Suppressor macrophage treated with lipopolysaccharide for 4 hours (primary cell): ENCODE results near the gene CISH.

Source experiments
- DNase-seq: peaks from one replicate; pipeline ENCODE4 v3.0.0-alpha.2; 2020

The CISH gene

DNA sequence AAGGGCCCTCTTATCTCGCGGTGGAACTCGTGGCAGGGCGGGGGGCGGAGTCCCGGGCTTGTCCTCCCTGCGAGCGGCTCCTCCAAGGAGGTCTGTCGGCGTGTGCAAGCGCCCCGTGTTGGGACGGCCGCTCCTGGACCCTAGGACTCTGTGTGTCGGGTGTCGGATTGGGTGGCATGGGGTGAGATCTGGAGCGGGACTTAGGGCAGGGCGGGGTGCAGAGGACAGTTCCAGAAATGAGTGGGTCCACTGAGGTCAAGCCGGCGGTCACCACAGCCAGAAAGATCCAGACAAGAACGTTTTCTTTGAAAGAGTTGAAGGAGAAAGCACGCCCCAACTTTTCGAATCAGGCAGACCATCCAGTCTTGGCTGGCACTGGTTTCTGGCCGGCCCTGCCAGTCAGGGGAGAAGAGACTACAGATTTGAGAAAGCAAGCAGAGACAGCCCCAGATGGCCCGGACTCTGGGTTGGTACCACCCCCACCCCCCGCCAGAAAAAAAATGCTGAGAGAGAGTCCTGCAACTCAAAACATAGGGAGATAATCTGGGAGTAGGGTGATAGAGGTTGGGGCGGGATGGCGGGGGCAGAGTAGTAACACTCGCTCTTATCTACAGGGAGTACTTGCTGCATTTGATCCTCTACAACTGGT lies 784 bp upstream of the CISH start:
- DNase-seq = no peak

DNA sequence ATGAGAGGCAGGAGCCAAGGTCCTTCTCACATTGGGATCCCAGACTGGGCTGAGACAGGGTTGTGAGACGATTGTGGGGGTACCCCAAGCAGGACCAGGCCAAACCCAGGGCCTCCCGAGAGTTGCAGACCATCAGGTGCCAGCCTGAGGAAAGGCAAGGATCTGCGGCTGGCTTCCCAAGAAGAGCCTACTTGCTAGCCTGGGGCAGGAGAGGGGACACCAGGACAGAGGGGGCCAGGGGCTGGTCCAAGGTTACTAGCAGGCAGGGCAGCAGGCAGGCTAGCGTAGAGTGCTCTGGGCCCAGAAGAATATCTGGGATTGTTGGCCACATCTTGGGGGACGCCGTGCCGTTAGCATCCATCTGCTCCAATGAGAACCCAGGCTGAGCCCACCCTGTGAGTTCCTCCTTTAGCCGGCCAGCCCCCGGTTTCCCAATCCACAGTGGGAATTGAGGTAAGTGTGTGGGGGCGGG lies 546 bp downstream of the CISH start:
- no peak for DNase-seq

DNA sequence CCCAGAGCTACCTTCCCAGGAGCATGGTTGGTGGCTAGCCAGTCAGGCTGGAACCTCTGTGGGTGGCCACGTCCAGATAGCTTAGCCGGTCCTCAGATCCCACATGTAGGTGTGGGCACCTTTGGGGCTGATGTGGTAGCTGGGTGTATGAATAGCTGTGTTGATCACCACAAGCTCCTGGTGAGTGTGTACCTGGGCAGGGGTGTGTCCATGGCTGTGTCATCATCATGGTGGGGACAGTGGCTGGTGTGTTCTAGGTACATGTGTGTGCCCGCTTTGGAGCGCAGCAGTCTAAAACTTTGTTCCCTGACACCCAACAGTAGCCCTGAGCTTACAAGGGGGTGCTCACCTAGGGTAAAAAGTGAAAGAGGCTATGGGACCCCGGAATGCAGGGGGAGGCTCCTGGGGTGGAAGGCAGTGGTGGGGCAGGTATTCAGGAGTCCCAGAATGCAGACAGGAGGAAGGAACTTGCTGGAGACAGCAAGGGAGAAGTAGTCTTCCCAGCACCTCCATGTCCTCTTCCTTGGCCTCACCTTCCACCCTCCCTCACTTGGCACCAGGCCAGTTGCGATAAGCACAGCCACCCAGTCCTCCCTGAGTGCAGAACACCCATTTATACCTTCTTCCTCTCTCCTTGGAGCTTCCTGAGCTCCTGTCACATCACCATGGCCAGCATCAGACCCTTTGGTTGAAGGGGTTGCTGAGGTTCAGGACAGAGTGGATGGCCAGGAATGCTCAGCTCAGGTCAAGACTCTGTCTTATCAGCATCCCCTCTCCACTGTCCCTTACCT lies 1.2 kb downstream of the CISH start:
- no peak for DNase-seq

DNA sequence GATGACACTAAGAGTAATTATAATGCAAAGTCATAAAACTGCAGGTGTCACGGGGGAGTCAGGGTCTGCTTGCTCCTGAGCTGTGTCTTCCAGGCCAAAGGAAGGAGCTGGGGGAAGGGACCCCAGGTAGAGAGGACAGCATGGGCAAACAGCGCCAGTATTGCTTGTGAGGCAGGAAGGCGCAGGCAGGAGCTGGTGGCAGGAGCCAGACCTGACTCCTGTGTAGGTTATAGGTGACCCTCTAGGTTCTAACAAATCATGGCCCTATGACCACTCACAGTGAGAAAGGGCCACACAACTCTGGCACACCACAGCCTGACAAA lies 1.9 kb downstream of the CISH start:
- no peak for DNase-seq

DNA sequence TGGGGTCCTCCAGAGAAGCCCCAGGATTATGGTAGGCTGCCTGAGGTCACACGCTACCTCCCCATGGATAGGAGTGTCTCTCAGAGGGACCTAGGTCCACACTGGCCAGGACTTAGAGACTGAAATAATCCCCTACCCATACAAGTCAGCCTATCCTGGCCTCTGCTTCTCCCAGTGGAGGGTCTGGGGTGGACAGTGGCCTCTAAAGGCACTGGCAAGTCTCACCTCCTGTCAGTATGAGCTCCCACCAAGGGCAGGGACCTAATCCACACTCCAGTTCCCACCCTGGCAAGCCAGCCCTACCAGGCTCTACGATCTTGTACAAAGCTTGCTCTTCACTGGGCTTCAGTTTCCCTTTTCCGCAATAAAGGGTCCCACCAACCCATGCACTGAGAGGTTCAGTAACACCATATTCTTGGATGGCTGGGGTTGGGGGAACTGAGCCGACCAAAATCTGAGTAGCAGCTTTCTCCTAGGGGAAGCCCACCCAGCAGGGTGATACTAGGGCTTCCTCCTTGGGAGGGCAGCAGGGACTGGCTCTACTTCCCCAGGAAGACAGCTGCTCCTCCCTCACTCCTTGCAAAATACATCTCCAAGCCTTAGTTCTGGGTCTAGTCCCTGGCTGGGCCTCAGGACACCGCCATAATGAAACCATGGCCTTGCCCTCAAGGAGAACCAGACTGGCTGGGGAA lies 2.4 kb downstream of the CISH start:
- no peak for DNase-seq

DNA sequence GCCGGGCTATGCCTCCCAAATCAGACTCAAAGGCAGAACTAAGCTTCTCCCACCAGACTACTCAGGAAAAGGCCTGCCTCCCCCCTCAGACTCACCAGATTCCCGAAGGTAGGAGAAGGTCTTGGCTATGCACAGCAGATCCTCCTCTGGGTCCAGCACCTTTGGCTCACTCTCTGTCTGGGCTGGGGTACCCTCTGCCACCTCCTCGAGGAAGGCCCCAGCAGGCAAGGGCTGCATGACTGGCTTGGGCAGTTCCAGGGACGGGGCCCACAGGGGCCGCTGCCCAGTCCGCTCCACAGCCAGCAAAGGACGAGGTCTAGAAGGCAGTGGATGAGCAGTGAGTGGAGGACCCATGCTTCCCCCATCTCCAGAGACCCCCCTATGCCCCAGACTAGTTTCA lies 3.3 kb downstream of the CISH start:
- no peak for DNase-seq

DNA sequence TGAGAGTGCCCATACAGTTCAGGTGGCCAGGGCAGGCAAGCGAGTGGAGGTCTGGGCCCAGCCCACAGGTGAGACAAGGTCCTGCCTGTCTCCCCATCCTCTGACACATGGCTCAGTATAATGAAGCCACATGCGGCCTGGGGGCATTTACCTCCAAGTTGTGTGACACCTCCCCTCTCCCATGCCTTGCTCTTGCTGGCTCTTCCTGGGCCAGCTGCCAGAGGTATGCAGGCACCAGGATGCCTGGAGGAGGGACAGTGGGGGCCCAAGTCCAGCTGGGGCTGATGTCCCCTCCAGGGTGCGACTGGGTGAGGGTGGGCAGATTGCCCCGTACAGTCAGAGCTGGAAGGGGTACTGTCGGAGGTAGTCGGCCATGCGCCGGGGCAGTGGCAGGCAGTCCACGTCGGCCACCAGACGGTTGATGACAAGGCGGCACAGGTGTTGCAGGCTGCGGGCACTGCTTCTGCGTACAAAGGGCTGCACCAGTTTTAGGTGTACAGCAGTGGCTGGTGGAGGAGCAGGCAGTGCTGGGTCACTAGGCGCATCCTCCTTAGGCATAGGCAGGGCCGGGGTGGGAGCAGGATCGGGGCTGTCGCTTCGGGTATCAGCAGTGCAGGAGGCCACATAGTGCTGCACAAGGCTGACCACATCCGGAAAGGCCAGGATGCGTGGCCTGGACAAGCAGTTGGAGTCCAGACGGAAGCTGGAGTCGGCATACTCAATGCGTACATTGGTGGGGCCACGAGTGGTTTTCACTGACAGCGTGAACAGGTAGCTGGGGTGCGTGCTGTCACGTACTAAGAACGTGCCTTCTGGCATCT lies 4.1 kb downstream of the CISH start:
- DNase-seq = no peak

DNA sequence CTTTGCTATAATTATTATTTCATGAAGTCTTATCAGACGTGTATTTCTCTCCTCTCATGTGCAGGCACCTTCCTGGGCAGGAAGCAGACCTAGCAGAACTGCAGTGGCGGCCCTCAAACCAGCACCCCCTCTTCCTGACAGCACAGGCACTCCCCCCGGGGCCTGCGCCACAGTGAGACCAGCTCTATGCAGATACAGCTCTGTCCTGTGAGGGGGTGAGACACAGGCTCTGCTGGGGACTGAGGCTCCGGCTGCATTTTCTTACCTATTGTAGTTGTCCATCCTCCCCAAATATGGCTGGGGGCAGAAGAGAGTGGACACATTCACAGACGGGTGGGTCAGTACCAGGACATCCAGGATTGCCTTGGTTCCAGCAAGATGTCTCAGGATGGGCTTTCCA lies 5.0 kb downstream of the CISH start:
- DNase-seq = no peak

DNA sequence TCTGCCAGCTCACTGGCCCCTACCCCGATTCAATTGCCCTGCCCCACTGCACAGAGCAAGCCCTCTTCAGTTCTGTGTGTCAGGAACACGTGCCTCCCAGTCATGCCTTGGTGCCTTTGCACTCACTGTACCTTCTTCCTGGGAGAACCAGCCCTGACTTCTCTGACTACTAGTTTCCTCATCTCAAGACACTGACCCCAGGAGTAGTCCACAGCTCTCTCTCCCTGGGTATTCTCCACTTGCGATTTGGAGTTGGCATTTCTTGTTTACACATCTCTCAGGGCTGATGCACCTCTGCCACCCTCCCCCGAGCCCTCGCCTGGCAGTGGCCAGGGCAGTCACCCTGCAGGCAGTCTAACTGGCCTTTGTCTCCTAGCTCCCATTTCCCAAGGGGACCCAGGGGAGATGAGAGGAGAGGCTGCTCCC lies 5.7 kb downstream of the CISH start:
- DNase-seq = peak; percentile 64

DNA sequence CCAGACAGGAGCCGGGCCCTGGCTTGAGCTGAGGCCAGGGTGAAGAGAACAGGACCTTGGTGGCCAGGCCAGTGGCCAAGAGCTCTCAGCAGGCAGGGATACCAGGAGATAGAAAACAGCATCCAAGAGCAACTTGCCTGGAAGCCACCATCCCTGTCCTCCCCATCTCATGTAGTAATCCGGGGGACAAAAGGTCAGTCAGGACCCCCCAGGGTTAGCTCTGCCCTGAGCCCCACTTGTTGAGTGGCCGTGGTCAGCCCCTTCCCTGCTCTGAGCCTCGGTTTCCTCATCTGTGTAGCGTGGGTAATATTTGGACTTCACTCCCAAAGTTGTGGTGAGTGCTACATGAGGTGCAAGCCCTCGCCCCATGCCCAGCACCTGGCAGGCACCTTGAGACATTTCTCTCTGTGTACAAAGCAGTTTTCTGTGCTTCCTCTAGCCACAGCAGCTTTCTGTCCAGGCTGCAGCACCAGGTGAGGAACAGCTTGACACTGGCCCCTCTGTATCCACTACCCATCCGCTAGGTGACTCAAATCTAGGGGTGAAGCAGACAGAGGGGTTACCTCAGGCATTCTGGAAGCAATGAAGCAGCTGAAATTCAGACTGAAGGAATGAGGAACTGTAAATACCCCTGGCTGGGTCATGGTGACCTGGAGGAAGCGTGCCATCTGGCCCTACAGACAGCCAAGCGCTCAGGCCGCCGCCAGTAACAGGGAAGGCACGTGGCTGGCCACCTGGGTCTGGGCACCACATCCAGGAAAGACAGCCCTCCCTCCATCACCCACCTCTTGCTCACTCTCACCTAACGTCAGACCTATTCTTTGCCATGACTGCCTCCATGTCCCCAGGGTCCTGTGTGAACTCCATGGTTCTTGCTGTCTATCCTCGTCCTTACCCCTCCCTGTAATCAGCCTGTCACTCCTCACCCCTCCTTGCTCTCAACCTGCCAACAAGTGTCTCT lies 6.7 kb downstream of the CISH start:
- peak; percentile 56 for DNase-seq

DNA sequence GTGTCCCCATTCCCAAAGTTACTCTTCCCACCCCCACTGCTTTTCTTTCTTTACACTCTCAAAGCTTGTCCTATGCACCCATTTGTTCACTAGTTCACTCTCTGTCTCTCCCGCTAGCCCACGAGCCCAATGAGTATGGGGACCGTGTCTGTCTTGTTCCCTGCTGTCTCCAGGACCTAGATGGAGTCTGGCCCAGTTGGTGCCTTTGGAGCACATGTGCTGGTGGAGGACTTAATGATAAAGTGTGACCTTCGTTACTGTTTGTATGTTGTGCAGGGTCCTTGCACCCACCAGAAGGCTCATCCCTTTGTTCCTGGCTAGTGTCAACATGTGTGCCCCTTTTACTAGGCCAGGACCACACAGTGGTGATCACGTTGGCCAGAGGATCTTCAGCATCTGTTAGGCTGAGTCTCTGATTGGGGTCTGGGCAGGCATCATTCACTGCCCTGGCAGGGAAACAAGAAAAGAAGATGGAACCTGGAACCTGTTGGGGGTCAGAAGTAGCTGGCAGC lies 7.4 kb downstream of the CISH start:
- no peak for DNase-seq

DNA sequence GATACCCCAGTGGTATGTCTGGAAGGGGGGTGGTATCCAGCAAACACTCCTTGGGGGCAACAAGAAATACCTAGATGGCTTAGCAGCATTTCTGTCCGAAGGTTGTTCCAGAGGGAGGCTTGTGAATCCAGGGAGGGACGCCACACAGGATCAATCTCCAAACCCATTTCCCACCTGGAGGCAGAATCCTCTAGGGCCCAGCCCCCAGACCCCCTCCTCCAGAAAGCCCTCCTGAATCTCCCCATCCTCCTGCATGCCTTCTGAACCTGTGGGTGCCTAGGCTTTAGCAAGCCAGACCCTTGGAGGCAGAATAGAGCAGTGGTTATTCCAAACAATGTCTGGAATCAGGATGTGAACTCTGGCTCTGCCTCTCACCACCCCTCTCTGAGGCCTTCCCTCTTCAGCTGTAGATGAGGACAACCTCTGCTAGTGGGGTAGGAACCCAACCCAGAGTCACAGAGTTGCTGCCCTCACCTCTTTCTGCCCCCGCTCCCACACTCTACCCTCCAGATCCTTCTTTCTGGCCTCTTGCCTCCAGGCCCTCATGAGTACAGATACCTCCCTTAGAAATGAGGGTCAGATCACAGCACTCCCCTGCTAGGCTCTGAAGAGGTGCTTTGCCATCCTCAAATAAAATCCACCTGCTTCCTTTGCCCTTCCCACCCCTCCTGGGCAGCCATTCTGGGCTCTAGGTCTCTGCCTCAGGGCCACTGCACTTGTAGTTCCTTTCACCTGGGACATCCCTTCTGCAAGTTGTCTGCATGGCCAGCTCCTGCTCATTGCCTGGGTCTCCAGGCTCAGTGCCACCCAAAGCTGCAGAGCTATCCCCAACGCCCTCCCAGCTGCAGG lies 8.1 kb downstream of the CISH start:
- no peak for DNase-seq

DNA sequence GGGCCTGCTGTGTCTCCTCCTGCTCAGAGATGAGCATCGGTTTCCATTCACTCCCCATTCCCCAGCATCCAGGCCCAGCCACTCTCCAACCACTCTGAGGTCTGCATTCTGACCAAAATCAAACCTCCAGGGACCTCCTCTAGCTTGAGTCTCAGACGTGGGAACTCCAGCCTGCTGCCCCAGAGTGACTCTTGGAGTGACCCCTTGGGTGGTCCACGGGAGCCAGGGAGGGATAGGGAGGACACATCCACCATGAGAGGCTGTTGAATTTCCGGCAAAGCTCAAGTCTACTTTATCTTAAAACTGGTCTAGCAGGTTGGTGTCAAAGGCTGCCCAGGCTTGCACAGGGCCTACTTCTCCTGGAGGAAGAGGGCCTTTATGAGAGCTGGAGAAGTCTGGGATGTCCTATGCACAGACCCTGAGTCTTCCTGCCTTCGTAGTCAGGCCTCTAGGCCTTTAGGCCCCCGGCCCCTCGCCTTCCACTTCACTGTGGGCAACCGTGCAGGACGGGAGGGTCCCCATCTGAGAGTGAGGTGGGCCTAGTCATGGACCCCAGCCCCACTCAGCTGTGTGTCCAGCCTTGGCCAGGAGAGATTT lies 8.9 kb downstream of the CISH start:
- no peak for DNase-seq

DNA sequence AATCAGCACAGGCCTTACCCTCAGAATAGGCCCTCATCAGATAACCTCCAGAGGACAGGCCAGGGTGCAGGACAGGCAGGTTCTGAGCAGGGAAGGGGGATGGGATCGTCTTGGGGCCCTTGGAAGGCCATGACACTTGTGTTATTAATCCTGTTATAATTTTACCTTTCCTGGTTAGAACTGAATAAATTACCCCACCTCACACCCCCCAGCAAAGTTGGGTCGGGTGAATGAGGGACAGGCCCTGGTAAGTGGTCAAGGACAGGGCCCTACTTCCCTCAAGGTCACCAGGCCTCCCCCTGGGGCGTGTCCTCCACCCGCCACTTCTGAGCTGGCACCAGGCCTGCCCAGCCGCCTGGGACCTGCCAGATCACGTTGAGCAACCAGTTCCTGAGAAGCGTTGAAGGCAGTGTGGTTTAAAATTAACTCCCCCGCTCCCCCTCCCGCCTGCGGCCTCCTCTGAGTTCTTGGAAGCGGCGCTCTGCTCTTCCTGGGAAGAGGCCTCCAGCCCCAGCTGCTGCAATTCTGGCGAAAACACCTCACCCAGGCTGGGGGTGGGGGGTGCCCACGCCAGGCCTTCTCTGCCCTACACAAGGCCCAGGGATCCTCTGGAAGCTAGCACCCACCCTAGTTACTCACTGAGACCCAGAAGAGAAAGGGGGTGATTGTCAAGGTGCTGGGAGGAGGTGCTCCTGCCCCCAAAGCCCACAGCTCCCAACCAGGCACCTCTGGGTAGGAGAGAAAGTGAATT lies 10.6 kb downstream of the CISH start:
- DNase-seq = peak; percentile 95

DNA sequence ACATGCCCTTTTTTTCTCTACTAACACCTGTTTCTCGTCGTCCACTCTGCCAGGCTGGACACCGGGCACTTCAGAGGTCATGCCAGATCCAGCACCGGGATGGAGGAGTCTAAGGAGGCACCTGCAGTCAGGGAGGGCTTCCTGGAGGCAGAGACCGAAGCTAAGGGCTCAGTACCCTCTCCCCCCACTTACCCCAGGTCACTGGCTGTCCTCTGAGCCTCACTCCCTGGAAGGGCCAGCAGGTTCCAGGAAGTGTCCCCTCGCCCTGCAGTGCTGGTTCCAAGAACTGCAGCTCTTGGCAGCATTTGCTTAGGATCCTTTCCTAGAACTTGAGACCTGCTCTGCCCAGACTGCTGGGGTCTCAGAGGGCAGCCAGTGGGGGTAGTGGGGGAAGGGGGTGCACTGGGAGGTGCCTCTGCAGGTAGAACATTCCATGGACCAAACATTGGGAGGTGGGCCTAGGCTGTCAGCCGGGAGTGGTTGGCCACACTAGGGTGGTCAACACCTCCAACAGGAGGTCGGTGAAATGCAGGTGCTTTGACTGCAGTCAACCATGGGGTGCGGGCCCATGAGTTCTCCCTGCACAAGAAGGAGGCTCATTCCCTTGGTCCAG lies 11.3 kb downstream of the CISH start:
- no peak for DNase-seq

DNA sequence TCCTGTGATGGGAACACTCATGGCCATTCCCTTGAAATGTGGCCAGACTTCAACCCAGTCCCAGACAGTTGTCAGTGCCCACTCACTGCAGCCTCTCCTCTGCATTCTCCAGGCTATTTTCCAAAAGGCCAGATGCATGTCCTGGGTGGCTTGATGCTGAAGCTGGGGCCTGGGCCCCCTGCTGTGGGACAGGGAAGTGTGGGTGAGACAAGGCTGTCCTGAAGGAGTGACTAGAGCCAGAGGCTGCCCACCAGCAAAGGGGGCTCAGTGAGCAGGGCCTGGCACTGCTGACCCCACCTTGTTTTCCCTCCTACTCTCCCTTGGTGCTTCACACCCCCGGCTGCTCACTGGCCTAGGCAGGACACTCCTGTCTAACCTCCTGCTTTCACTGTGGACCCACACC lies 11.9 kb downstream of the CISH start:
- no peak for DNase-seq

DNA sequence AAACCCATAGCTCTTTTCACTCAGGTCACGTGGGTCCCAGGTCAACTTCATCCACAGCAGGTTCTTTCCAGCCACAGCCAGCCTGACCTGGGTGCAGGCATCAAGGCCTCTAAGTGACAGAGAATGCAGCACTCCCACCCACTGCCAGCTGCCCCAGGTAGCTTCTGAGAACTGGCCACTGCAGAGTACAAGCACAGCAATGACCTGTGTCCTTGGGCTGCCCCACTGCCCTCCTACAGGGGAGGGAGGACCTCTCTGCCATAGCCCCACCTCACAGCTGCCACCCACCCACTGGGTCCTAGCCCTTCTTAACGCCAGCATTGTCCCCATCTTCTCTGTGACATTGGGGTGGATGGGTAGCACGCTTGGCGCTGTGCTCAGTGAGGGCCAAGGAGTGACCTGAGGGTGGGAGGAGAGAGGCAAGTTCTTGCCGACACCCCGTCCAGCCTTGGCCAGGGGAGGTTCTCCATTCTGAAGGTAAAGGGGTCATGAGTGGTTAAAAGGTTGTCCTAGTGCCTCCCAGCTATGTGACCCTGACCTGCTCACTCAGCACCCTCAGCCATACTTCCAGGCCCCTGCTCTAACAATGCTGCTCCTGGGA lies 12.4 kb downstream of the CISH start:
- DNase-seq = no peak

DNA sequence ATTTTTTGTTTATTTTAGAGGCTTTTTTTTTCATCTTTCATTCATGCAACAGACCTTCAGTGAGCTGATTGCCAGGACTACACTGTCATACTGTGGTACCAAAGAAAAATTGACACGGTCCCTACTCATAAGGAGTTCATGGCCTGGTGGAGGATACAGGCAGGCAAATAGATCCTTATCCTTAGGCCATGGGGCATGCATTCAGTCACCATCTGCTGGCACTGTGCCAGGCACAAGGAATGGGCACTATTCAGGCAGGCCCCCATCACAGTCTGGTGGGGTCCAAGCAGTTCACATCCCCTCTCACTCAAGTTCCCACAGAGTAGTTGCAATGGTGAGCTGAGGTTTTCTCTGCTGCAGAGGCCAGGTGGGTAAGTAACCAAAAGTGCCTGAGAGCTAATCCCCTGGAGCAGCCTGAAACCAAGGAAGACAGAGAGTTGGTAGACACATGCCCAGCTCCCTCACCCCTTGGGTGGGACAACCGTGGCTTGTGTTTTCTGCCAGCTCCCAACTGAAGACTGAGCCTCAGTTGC lies 17.3 kb downstream of the CISH start:
- no peak for DNase-seq
